ENCODE measurements around the gene MPZL1.
"Not testable (repeated sequence)": the region's sequence is repeated elsewhere in the genome, so short reads cannot be mapped to it uniquely, and the experiment has no call there.

MPZL1 gene

GRCh38 chr1:167715157-167715999 lies 6.4 kb upstream of the MPZL1 start:
- in situ Hi-C loops (cut with MboI; ENCODE audit: low sequenced_read_pairs), result no loop called here

- in situ Hi-C loops (cut with MboI; ENCODE audit: low sequenced_read_pairs), result no loop called here
Measured at GRCh38 chr1:167716000-167716271, 5.8 kb upstream of the MPZL1 start.

GRCh38 chr1:167717351-167717750 lies 4.4 kb upstream of the MPZL1 start:
- in situ Hi-C loops (cut with MboI; ENCODE audit: low sequenced_read_pairs), result no loop called here

GRCh38 chr1:167718914-167719691 lies 2.7 kb upstream of the MPZL1 start:
- in situ Hi-C loops (cut with MboI; ENCODE audit: low sequenced_read_pairs), result no loop called here

- in situ Hi-C loops (cut with MboI; ENCODE audit: low sequenced_read_pairs), result not testable (repeated sequence)
Measured at GRCh38 chr1:167719715-167720421, 1.9 kb upstream of the MPZL1 start.

- in situ Hi-C loops (cut with MboI; ENCODE audit: low sequenced_read_pairs), result no loop called here
Measured at GRCh38 chr1:167720965-167721616, 691 bp upstream of the MPZL1 start.

GRCh38 chr1:167722152-167722869 lies 529 bp downstream of the MPZL1 start:
- in situ Hi-C loops (cut with MboI; ENCODE audit: low sequenced_read_pairs), result no loop called here

- in situ Hi-C loops (cut with MboI; ENCODE audit: low sequenced_read_pairs), result no loop called here
Measured at GRCh38 chr1:167722870-167723251, 1.1 kb downstream of the MPZL1 start.

- in situ Hi-C loops (cut with MboI; ENCODE audit: low sequenced_read_pairs), result no loop called here
Measured at GRCh38 chr1:167723707-167724323, 2.0 kb downstream of the MPZL1 start.

GRCh38 chr1:167726008-167726407 lies 4.2 kb downstream of the MPZL1 start:
- in situ Hi-C loops (cut with MboI; ENCODE audit: low sequenced_read_pairs), result no loop called here

GRCh38 chr1:167728818-167729410 lies 7.1 kb downstream of the MPZL1 start:
- in situ Hi-C loops (cut with MboI; ENCODE audit: low sequenced_read_pairs), result no loop called here

- in situ Hi-C loops (cut with MboI; ENCODE audit: low sequenced_read_pairs), result no loop called here
Measured at GRCh38 chr1:167734227-167734626, 12.4 kb downstream of the MPZL1 start.

GRCh38 chr1:167734841-167735240 lies 13.1 kb downstream of the MPZL1 start:
- in situ Hi-C loops (cut with MboI; ENCODE audit: low sequenced_read_pairs), result no loop called here

- in situ Hi-C loops (cut with MboI; ENCODE audit: low sequenced_read_pairs), result no loop called here
Measured at GRCh38 chr1:167737169-167737568, 15.4 kb downstream of the MPZL1 start.

GRCh38 chr1:167738158-167738557 lies 16.4 kb downstream of the MPZL1 start:
- in situ Hi-C loops (cut with MboI; ENCODE audit: low sequenced_read_pairs), result no loop called here

GRCh38 chr1:167739752-167740151 lies 18.0 kb downstream of the MPZL1 start:
- in situ Hi-C loops (cut with MboI; ENCODE audit: low sequenced_read_pairs), result no loop called here

- in situ Hi-C loops (cut with MboI; ENCODE audit: low sequenced_read_pairs), result not testable (repeated sequence)
Measured at GRCh38 chr1:167741103-167741502, 19.3 kb downstream of the MPZL1 start.

GRCh38 chr1:167742392-167743057 lies 20.7 kb downstream of the MPZL1 start:
- in situ Hi-C loops (cut with MboI; ENCODE audit: low sequenced_read_pairs), result not testable (repeated sequence)

GRCh38 chr1:167744901-167745300 lies 23.1 kb downstream of the MPZL1 start:
- in situ Hi-C loops (cut with MboI; ENCODE audit: low sequenced_read_pairs), result no loop called here

All from HL-60/S4 treated with phorbol 12-myristate 13-acetate at 8.2 ng/mL for 4 days and 3 days (cell line).